HCT116 (cell line): ENCODE measurements around the gene IL1RAPL2.

ENCODE experiments used
- ATF3 ChIP-seq: IDR thresholded peaks from 2 replicates; pipeline ENCODE4 v1.6.1; 2012
- CTCF ChIP-seq, 3 experiments: fragments of 200-600 bp in 1 of 3; sonication (generic) in 1 of 3; IDR thresholded peaks in 2 of 3; conservative IDR thresholded peaks in 1 of 3; 2 replicates each; pipeline ENCODE4 v1.5.1; 2012 to 2017; ENCODE audit warnings: low read depth in 2 of 3, low read length in 2 of 3, antibody characterized with exemption in 1 of 3, borderline replicate concordance in 1 of 3, control low read depth in 1 of 3, mild to moderate bottlenecking in 1 of 3, mixed read lengths in 1 of 3, mixed run types in 1 of 3, moderate library complexity in 1 of 3; ENCODE audit not compliant: insufficient read depth in 1 of 3
- EZH2phosphoT487 ChIP-seq: fragments of 200-600 bp; IDR thresholded peaks from 2 replicates; pipeline ENCODE4 v1.6.1; 2018; ENCODE audit warnings: antibody characterized with exemption, borderline replicate concordance
- POLR2A ChIP-seq: IDR thresholded peaks from 2 replicates; pipeline ENCODE4 v1.7.0; 2011; ENCODE audit warnings: borderline replicate concordance; ENCODE audit not compliant: insufficient read depth, insufficient read length; ENCODE audit errors: extremely low read depth
- REST ChIP-seq: IDR thresholded peaks from 2 replicates; pipeline ENCODE4 v1.6.1; 2012; ENCODE audit warnings: low read depth
- SIN3A ChIP-seq: IDR thresholded peaks from 2 replicates; pipeline ENCODE4 v1.6.1; 2012; ENCODE audit warnings: low read depth
- TCF7L2 ChIP-seq: IDR thresholded peaks from 2 replicates; pipeline ENCODE4 v1.7.0; 2011; ENCODE audit warnings: borderline replicate concordance, inconsistent platforms; ENCODE audit not compliant: insufficient read depth, insufficient read length; ENCODE audit errors: extremely low read depth

GRCh38 chrX:104696667-104697066 is 130.7 kb downstream of the IL1RAPL2 start:
- no peak for TF ChIP-seq CTCF (IDR thresholded peaks at IDR 0.05 in 2 of 3, conservative IDR thresholded peaks at IDR 0.05 in 1 of 3; ENCODE audit: borderline replicate concordance in 1 of 3, insufficient read depth in 1 of 3, low read depth in 2 of 3, low read length in 2 of 3)
- no peak for TF ChIP-seq SIN3A
- no peak for TF ChIP-seq REST
- no peak for TF ChIP-seq TCF7L2
- TF ChIP-seq POLR2A: no peak
- TF ChIP-seq ATF3: no peak
- no peak for TF ChIP-seq EZH2phosphoT487
